Psoas muscle (tissue), 8 donors: ENCODE data around the gene LILRA6. TPM values are rescaled to one million over a fixed set of nuclear protein-coding genes. Genes with fewer than 3 reads are reported as not detected.
A peak's percentile ranks its signal among the peaks of the same experiment; 100 is the strongest.
"Not testable (repeated sequence)": the region's sequence is repeated elsewhere in the genome, so short reads cannot be mapped to it uniquely, and the experiment has no call there.

ENCODE experiments used
- ATAC-seq, 4 donors: fragments of 200-7000 bp; cut with Tn5 transposase; one replicate each; pipeline ENCODE4 v1.9.1; 2020; ENCODE audit warnings: moderate library complexity in 3 of 4, mild to moderate bottlenecking in 2 of 4
- DNase-seq, 2 donors: peaks; one replicate each; pipeline ENCODE4 v3.0.0-alpha.2; 2020
- H3K27ac ChIP-seq: fragments of 200-600 bp; one replicate; pipeline ENCODE4 v1.8.0; 2022
- H3K27me3 ChIP-seq, 3 donors: fragments of 200-600 bp in 1 of 3; one replicate each; pipeline versions ENCODE4 v1.6.1 to v1.8.0; 2013 to 2022; ENCODE audit warnings: low read length in 2 of 3, mild to moderate bottlenecking in 2 of 3, moderate library complexity in 1 of 3; ENCODE audit not compliant: insufficient read depth in 3 of 3
- H3K36me3 ChIP-seq, 2 donors: fragments of 200-600 bp in 1 of 2; one replicate each; pipeline versions ENCODE4 v1.6.1 to v1.8.0; 2013 to 2022; ENCODE audit warnings: low read depth in 1 of 2, mild to moderate bottlenecking in 1 of 2, moderate library complexity in 1 of 2; ENCODE audit not compliant: insufficient read depth in 1 of 2
- H3K4me1 ChIP-seq: fragments of 200-600 bp; one replicate; pipeline ENCODE4 v1.8.0; 2022
- H3K4me3 ChIP-seq: fragments of 200-600 bp; one replicate; pipeline ENCODE4 v1.8.0; 2022; ENCODE audit warnings: mild to moderate bottlenecking
- H3K9me3 ChIP-seq: fragments of 200-600 bp; one replicate; pipeline ENCODE4 v1.8.0; 2022
- CTCF ChIP-seq: fragments of 200-600 bp; IDR thresholded peaks from one replicate; pipeline ENCODE4 v1.8.0; 2022; ENCODE audit warnings: antibody characterized with exemption
- WGBS, 3 donors: extraction: QIAGEN DNeasy Blood & Tissue Kit; methylation state at CpG; one replicate each; pipeline versions ENCODE4 v1.1.6 to v1.1.7; 2013; 5-methylcytosine and 5-hydroxymethylcytosine counted together
- intact Hi-C, 2 donors: fragments of 100-400 bp; cut with DNase I; formaldehyde crosslinking; loops; one replicate each; pipeline versions ENCODE4 v1.11.0 to v1.14.2; 2022
- polyA plus RNA-seq, 3 donors: library from polyadenylated mRNA; stranded (reverse); fragments of 200-250 nt; gene quantifications; one replicate each; pipeline ENCODE4 v1.2.3, GENCODE V29; 2013
- total RNA-seq, 4 donors: library from RNA; stranded (reverse); fragmentation: NEBNext Ultra II Directional in 2 of 4; extraction: Animal tissue kit (Norgen Biotek cat#: 25700) in 2 of 4; gene quantifications; one replicate each; pipeline versions ENCODE4 v1.2.1 to v1.2.4, GENCODE V29; 2021 to 2023
- donor health status: healthy with polysubstance abuse.
- donor health status: DM: no; HTN: no; CAD: no; lungs with moderate emphysema.
- donor health status: Bipolar disorder and iron deficiency.
- donor health status: healthy.
- donor health status: DM: yes; HTN: yes; CAD: no.
- donor health status: DM: no; HTN: no; CAD: no.
- donor health status: DM: no; HTN: no; CAD: no.
- donor health status: DM: yes; HTN: yes; CAD: no.

LILRA6 gene
- total and polyA plus RNA-seq, 7 donors = 0.22 to 1.6 (median 0.54) TPM

- no peak within 1 kb of the TSS for H3K27ac ChIP-seq
- intact Hi-C loops = no loop called here
These were observed 38.6 kb upstream of the LILRA6 start, which contains the start of gene LILRB2 for GRCh38 chr19:54281007-54281728. Gene LILRB2 (minus strand): TSS chr19:54281110. CDS start chr19:54280496, 614 bp downstream.

GRCh38 chr19:54280441-54280840 lies 37.9 kb upstream of the LILRA6 start:
- H3K27ac ChIP-seq, ATAC-seq, H3K9me3 ChIP-seq, H3K4me1 ChIP-seq, H3K27me3 ChIP-seq, DNase-seq, intact Hi-C loops, H3K36me3 ChIP-seq: not testable (repeated sequence)
- peak overlapping the region; percentile 18 for H3K4me3 ChIP-seq
- 47 to 58% (median 53%) methylated on average over 10 of the region's 10 CpGs for WGBS, 3 donors

More at GRCh38 chr19:54281007-54281728, 38.6 kb upstream of the LILRA6 start, which contains the start of gene LILRB2:
- Histone ChIP-seq H3K27me3 (peaks cover 0 to 3% (median 0%) of the 10 kb centered on the region in 3 donors), H3K4me3 (peak within 1 kb of the TSS; percentile 18), H3K36me3 (no peaks in the 10 kb centered on the region), H3K9me3 (no peaks in the 10 kb centered on the region), H3K4me1 (no peaks in the 10 kb centered on the region)
- DNase-seq (no peak), ATAC-seq (no peak)
- TF ChIP-seq CTCF = no peak
- 72 to 74% (median 73%) methylated on average over 12 of the region's 12 CpGs for WGBS, 3 donors

GRCh38 chr19:54280025-54280424 lies 37.4 kb upstream of the LILRA6 start:
- H3K27me3 ChIP-seq, H3K9me3 ChIP-seq, ATAC-seq, intact Hi-C loops, H3K36me3 ChIP-seq, DNase-seq, H3K4me1 ChIP-seq, H3K27ac ChIP-seq: not testable (repeated sequence)
- H3K4me3 ChIP-seq = peak overlapping the region; percentile 18
- 18 to 33% (median 24%) methylated on average over 4 of the region's 4 CpGs for WGBS, 3 donors

GRCh38 chr19:54279406-54279962 lies 36.9 kb upstream of the LILRA6 start:
- Histone ChIP-seq H3K4me3 (no peak overlapping the region), H3K9me3 (no peaks in the 10 kb centered on the region), H3K27ac (no peak overlapping the region), H3K36me3 (no peaks in the 10 kb centered on the region), H3K4me1 (no peaks in the 10 kb centered on the region), H3K27me3 (peaks cover 0 to 3% (median 0%) of the 10 kb centered on the region in 3 donors)
- WGBS, 3 donors = 76 to 78% (median 78%) methylated on average over 16 to 18 of the region's 18 CpGs
- intact Hi-C loops = no loop called here
- no peak for TF ChIP-seq CTCF
- ATAC-seq (no peak), DNase-seq (no peak)

DNA sequence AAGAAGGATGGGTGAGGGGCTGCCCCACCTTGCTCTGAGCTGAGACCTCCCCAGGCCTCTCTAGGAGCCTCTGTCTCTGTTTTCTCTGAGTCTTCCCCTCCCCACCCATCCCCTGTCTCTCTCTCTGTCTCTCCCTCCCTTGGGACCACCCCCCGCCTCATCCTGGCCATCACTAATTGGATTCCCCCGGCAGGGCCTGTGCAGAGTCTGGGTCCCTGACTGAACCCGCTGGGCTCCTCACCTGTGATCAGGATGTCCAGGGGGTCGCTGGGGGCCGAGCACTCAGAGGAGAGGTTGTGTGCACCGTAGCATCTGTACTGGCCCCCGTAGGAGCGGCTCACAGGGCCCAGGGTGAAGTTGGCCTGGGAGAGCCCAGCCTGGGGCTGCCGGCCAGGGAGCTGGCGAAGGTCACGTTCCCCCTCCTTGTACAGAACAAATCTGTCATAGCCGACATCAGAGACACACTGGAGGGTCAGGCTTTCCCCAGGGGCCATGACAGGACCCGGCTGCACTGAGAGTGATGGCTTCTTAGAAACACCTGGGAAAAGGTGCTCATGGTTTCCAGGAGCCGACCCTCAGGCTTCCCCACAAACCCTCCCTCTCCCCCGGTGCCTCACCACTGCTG lies 36.1 kb upstream of the LILRA6 start:
- DNase-seq, H3K4me3 ChIP-seq, ATAC-seq, H3K9me3 ChIP-seq, H3K36me3 ChIP-seq, intact Hi-C loops, H3K27ac ChIP-seq, H3K4me1 ChIP-seq, H3K27me3 ChIP-seq: not testable (repeated sequence)
- WGBS, 3 donors = 64 to 68% (median 66%) methylated on average over 14 to 15 of the region's 15 CpGs

DNA sequence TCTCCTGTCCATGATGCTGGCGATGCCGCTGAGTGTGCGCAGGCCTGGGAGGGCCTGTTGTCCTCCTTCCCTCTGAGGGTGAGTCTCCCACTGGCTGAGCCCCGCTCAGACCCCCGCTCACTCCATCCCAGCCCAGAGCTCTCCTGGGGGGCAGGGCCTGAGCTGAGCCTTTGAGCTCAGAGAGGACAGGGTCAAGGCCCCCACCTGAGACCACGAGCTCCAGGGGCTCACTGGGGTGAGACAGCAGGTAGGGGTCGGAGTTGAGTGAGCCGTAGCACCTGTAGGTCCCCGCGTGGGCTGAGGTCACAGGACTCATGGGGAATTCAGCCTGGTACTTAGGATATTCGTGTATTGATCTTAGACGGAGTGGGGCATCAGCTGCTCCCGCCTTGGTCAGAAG lies 35.5 kb upstream of the LILRA6 start:
- ATAC-seq, H3K36me3 ChIP-seq, intact Hi-C loops, H3K27me3 ChIP-seq, H3K4me1 ChIP-seq, H3K9me3 ChIP-seq, H3K27ac ChIP-seq, H3K4me3 ChIP-seq, DNase-seq: not testable (repeated sequence)
- 75 to 79% (median 75%) methylated on average over 11 to 13 of the region's 13 CpGs for WGBS, 3 donors

DNA sequence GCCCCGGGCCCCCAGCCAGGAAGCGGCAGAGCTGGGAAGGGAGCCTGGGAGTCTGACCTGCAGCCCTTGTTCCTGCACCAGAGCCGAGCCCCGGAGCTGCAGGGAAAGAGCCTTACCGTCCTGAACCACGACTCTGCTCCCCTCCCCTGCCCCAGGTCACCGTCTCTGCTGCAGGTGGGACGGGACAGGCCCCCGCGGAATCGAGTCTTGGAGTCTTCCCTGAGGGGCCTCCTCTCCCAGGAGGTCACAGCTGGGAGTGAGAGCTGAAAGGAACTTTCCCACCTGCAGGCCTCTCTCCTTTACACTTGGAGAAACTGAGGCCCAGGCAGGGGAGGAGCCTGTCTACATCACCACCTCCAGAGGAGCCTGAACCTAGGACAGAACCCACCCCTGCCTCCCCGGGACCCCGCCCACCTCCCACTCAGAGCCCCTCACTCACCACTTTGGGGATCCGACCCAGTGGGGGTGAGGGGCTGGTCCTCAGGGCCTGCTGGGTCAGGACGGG lies 34.6 kb upstream of the LILRA6 start:
- intact Hi-C loops, H3K27me3 ChIP-seq, H3K27ac ChIP-seq, H3K36me3 ChIP-seq, DNase-seq, H3K4me1 ChIP-seq, H3K4me3 ChIP-seq, ATAC-seq, H3K9me3 ChIP-seq: not testable (repeated sequence)
- WGBS, 3 donors = 61 to 69% (median 67%) methylated on average over 13 to 15 of the region's 15 CpGs
